HepG2 (cell line): ENCODE measurements around the gene ZNF474. TPM values are rescaled to one million over a fixed set of nuclear protein-coding genes. Genes with fewer than 3 reads are reported as not detected.

Experiments used
- ATAC-seq: fragments of 200-7000 bp; cut with Tn5 transposase; 3 replicates; pipeline ENCODE4 v1.9.1; 2020; ENCODE audit warnings: mild to moderate bottlenecking, moderate library complexity
- BruUV-seq: library from RNA; stranded (reverse); fragments of 400-500 nt; replicated peaks from 2 replicates; lab custom pipeline; 2021; lab: Mats Ljungman, UMichigan
- CTCF ChIA-PET: fragments of 300-600 bp; formaldehyde crosslinking; extraction: SDS; loops from one replicate; lab custom pipeline; 2021; ENCODE audit warnings: low total read pairs, inconsistent platforms, low intra/inter-chr PET ratio; lab: Yijun Ruan, JAX
- POLR2A ChIA-PET: fragments of 350-600 bp; sonication (Branson Sonifier 250); formaldehyde crosslinking; loops from one replicate; lab custom pipeline; 2020; ENCODE audit warnings: antibody characterized with exemption, inconsistent platforms; lab: Yijun Ruan, JAX
- DNase-seq: peaks from one replicate; pipeline ENCODE4 v3.0.0-alpha.2; 2015; ENCODE audit warnings: low spot score
- FAIRE-seq: peaks from 3 replicates; lab custom pipeline; 2011; peaks lifted over from hg19 to GRCh38; lab: Jason Lieb, UNC
- H2AFZ ChIP-seq: one replicate; pipeline ENCODE4 v1.6.1; 2011; ENCODE audit warnings: low read length, inconsistent platforms
- H3K27ac ChIP-seq: fragments of 300-600 bp; 3 replicates; pipeline ENCODE4 v1.8.0; 2011; ENCODE audit warnings: mixed run types, mild to moderate bottlenecking, mixed read lengths, low read length, inconsistent platforms; ENCODE audit not compliant: insufficient read depth; ENCODE audit errors: extremely low read length
- H3K27me3 ChIP-seq, 2 experiments: fragments of 200-600 bp in 1 of 2; 2 replicates in 1 of 2; 3 replicates in 1 of 2; pipeline versions ENCODE4 v1.6.0 to v1.8.0; 2011; ENCODE audit warnings: low read length in 2 of 2, mild to moderate bottlenecking in 2 of 2, moderate library complexity in 2 of 2, inconsistent platforms in 1 of 2; ENCODE audit not compliant: insufficient read depth in 2 of 2, control insufficient read depth in 1 of 2
- H3K36me3 ChIP-seq, 2 experiments: fragments of 200-600 bp in 1 of 2; replicated peaks in 1 of 2; 2 replicates in 1 of 2; 3 replicates in 1 of 2; pipeline versions ENCODE4 v1.5.1 to v1.8.0; 2011; ENCODE audit warnings: low read length in 2 of 2, inconsistent platforms in 1 of 2; ENCODE audit not compliant: insufficient read depth in 2 of 2, control insufficient read depth in 1 of 2
- H3K4me1 ChIP-seq: 2 replicates; pipeline ENCODE4 v1.5.1; 2012; ENCODE audit warnings: low read length, inconsistent platforms; ENCODE audit not compliant: insufficient read depth
- H3K4me2 ChIP-seq: 2 replicates; pipeline ENCODE4 v1.6.0; 2011; ENCODE audit warnings: low read depth, low read length, inconsistent platforms
- H3K4me3 ChIP-seq, 3 experiments: fragments of 200-600 bp in 1 of 3; sonication (generic), shearing (Covaris generic) in 1 of 3; replicated peaks in 1 of 3; 2 replicates each; pipeline ENCODE4 v1.5.1; 2011 to 2016; ENCODE audit warnings: low read length in 3 of 3, inconsistent platforms in 2 of 3, low read depth in 2 of 3, mild to moderate bottlenecking in 2 of 3, control low read depth in 1 of 3, mixed read lengths in 1 of 3; ENCODE audit not compliant: insufficient read depth in 1 of 3
- H3K79me2 ChIP-seq: one replicate; pipeline ENCODE4 v1.6.1; 2011; ENCODE audit warnings: low read length, inconsistent platforms; ENCODE audit not compliant: insufficient read depth
- H3K9ac ChIP-seq: 2 replicates; pipeline ENCODE4 v1.6.0; 2011; ENCODE audit warnings: mild to moderate bottlenecking, low read depth, low read length, inconsistent platforms; ENCODE audit not compliant: insufficient read depth
- H3K9me3 ChIP-seq: 2 replicates; pipeline ENCODE4 v1.5.1; 2012; ENCODE audit warnings: mild to moderate bottlenecking, low read length
- H4K20me1 ChIP-seq: 2 replicates; pipeline ENCODE4 v1.6.0; 2011; ENCODE audit warnings: inconsistent platforms, mild to moderate bottlenecking, low read length, moderate library complexity; ENCODE audit not compliant: insufficient read depth
- ARID3A ChIP-seq: IDR thresholded peaks from 2 replicates; pipeline ENCODE4 v1.6.1; 2012; ENCODE audit warnings: low read depth, low read length, improper control_type of control experiment
- CCDC6 ChIP-seq: sonication (generic); formaldehyde crosslinking; IDR thresholded peaks from 2 replicates; pipeline ENCODE4 v1.8.1; 2022; ENCODE audit warnings: mild to moderate bottlenecking, missing genetic modification reagents, moderate library complexity
- GABPB1 ChIP-seq: IDR thresholded peaks from 2 replicates; pipeline ENCODE4 v1.6.1; 2016; ENCODE audit warnings: mild to moderate bottlenecking, missing genetic modification reagents, moderate library complexity, missing compliant biosample characterization
- RBFOX2 ChIP-seq: fragments of 200-400 bp; formaldehyde crosslinking; IDR thresholded peaks from 2 replicates; pipeline ENCODE4 v1.6.1; 2017; ENCODE audit warnings: low read depth, mild to moderate bottlenecking, low read length
- TFDP1 ChIP-seq: IDR thresholded peaks from 2 replicates; pipeline ENCODE4 v1.6.1; 2016; ENCODE audit warnings: missing compliant biosample characterization, missing genetic modification reagents, borderline replicate concordance
- ZKSCAN1 ChIP-seq: fragments of 150-350 bp; IDR thresholded peaks from 2 replicates; pipeline ENCODE4 v1.6.1; 2014; ENCODE audit warnings: low read length
- ZNF205 ChIP-seq: IDR thresholded peaks from 2 replicates; pipeline ENCODE4 v1.6.1; 2018; ENCODE audit warnings: missing biosample characterization, missing genetic modification reagents
- ZNF331 ChIP-seq: sonication (generic); formaldehyde crosslinking; IDR thresholded peaks from 2 replicates; pipeline ENCODE4 v1.4.0; 2020; ENCODE audit warnings: missing genetic modification reagents
- ZNF337 ChIP-seq: sonication (generic); formaldehyde crosslinking; IDR thresholded peaks from 2 replicates; pipeline ENCODE4 v1.5.1; 2020; ENCODE audit warnings: missing genetic modification reagents, low read depth, mild to moderate bottlenecking, borderline replicate concordance
- ZNF569 ChIP-seq: sonication (generic); formaldehyde crosslinking; IDR thresholded peaks from 2 replicates; pipeline ENCODE4 v1.5.0; 2020; ENCODE audit warnings: mild to moderate bottlenecking, missing genetic modification reagents, moderate library complexity, borderline replicate concordance
- ZNF841 ChIP-seq: sonication (generic); formaldehyde crosslinking; IDR thresholded peaks from 2 replicates; pipeline ENCODE4 v1.8.1; 2023; ENCODE audit warnings: missing genetic modification reagents, borderline replicate concordance
- WGBS: methylation state at CpG from one replicate; pipeline ENCODE4 v1.1.6; 2017; ENCODE audit warnings: low lambda C conversion rate; 5-methylcytosine and 5-hydroxymethylcytosine counted together
- in situ Hi-C: cut with HindIII; loops from 2 replicates; pipeline ENCODE4 v1.10.0; 2017; ENCODE audit warnings: low pct_unique_long_range_greater_than_20kb; ENCODE audit not compliant: extremely low pct_ligation_motif_present
- intact Hi-C: fragments of 100-400 bp; cut with micrococcal nuclease; formaldehyde crosslinking; loops from one replicate; pipeline ENCODE4 v1.10.0; 2022; ENCODE audit not compliant: unreplicated experiment
- polyA plus RNA-seq, 8 experiments: library from polyadenylated mRNA; depleted of rRNA in 3 of 8; stranded (reverse) in 7 of 8; unstranded in 1 of 8; fragments of >200 nt; fragmentation: Illumina TruSeq in 4 of 8; extraction: Trizol in 4 of 8; gene quantifications; 2 replicates each; pipeline versions ENCODE4 v1.2.1 to v1.2.3, GENCODE V29; 2011 to 2016; ENCODE audit warnings: low read depth in 4 of 8, missing spikeins in 1 of 8, mixed read lengths in 1 of 8; ENCODE audit not compliant: insufficient read depth in 1 of 8
- total RNA-seq, 5 experiments: library from RNA; depleted of rRNA; stranded (reverse); fragments of >200 nt; fragmentation: Illumina TruSeq; extraction: Trizol; gene quantifications; 2 replicates each; pipeline ENCODE4 v1.2.3, GENCODE V29; 2016; ENCODE audit warnings: low read depth in 1 of 5

ZNF474 gene
- total and polyA plus RNA-seq, 2 of the 13 experiments (the other 11 are each of a cell fraction or from before 2014, with no cell fraction given), result 0.07 TPM; not detected in 1

- DNase-seq, result no peak
- Histone ChIP-seq H2AFZ (no peak overlapping the region), H3K4me3 (no peak overlapping the region), H3K36me3 (no peaks in the 10 kb centered on the region), H3K27me3 (no peaks in the 10 kb centered on the region), H3K4me1 (no peaks in the 10 kb centered on the region), H3K9ac (no peak overlapping the region)
- intact Hi-C loops, result no loop called here
- in situ Hi-C loops, result no loop called here
- BruUV-seq, result no TSS peak
- CTCF ChIA-PET, result no interaction called here
- TF ChIP-seq GABPB1 (CRISPR knock-in tag) (no peak), ZNF205 (CRISPR knock-in tag) (no peak), TFDP1 (no peak), ZNF337 (CRISPR knock-in tag) (no peak), CCDC6 (CRISPR knock-in tag) (no peak), ZKSCAN1 (no peak), RBFOX2 (no peak), ARID3A (no peak), ZNF331 (no peak), ZNF569 (no peak), ZNF841 (CRISPR knock-in tag) (no peak)
- TF ChIP-seq, all 625 proteins: peak for 0
- 35% methylated on average over 10 of the region's 10 CpGs for whole genome bisulfite sequencing
- H3K4me2 ChIP-seq, result no peak overlapping the region
- no peaks in the 10 kb centered on the region for H3K79me2 ChIP-seq
- no peak overlapping the region for H3K27ac ChIP-seq
- no peaks in the 10 kb centered on the region for H3K9me3 ChIP-seq
- FAIRE-seq (no peak), ATAC-seq (no peak)
- POLR2A ChIA-PET, result no interaction called here
- H4K20me1 ChIP-seq, result no peaks in the 10 kb centered on the region
Observed at GRCh38 chr5:122126756-122127321, 2.5 kb upstream of the ZNF474 start.
